Keratinocyte (primary cell): ENCODE results near the gene IHH.

Source experiments
- EZH2 ChIP-seq: IDR thresholded peaks from one replicate; pipeline ENCODE4 v1.6.1; 2012; ENCODE audit warnings: inconsistent platforms, mild to moderate bottlenecking, low read length, moderate library complexity
- TF ChIP-seq, protein P1 (sequence below), 3 experiments: IDR thresholded peaks in 1 of 3; conservative IDR thresholded peaks in 1 of 3; optimal IDR thresholded peaks in 1 of 3; 2 replicates in 2 of 3; 3 replicates in 1 of 3; pipeline versions ENCODE3 to v1.5.1; 2011; ENCODE audit warnings: low read length in 3 of 3, mild to moderate bottlenecking in 3 of 3, moderate library complexity in 2 of 3, control low read depth in 1 of 3, inconsistent platforms in 1 of 3; ENCODE audit not compliant: insufficient read depth in 2 of 3; ENCODE audit errors: extremely low read depth in 1 of 3

DNA sequence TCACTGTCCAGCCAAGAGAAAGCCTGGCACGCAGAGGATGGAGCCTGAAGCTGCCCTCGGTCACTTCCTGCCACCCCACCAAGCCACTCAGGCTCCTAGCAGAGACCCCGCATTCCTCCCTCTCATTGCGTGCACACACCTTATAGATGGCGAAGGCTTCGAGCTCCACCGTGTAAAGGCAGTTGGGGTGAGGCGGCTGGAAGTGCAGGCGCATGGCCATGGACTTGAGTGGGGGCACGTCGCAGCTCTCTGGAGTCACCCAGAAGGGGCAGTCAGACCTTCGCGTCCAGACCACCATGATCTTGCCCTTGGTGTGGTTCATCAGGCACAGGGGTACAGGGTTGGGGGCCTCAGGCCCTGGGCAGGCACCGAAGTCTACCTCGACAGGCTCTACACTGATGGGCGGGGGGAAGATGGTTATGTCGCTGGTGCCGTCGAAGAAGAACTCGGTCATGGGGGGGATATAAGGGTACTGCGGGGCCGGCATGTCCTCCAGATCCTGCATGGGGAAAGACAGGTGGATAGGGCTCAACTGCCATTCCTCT lies 33.1 kb downstream of the IHH start:
- TF ChIP-seq, protein P1, sequence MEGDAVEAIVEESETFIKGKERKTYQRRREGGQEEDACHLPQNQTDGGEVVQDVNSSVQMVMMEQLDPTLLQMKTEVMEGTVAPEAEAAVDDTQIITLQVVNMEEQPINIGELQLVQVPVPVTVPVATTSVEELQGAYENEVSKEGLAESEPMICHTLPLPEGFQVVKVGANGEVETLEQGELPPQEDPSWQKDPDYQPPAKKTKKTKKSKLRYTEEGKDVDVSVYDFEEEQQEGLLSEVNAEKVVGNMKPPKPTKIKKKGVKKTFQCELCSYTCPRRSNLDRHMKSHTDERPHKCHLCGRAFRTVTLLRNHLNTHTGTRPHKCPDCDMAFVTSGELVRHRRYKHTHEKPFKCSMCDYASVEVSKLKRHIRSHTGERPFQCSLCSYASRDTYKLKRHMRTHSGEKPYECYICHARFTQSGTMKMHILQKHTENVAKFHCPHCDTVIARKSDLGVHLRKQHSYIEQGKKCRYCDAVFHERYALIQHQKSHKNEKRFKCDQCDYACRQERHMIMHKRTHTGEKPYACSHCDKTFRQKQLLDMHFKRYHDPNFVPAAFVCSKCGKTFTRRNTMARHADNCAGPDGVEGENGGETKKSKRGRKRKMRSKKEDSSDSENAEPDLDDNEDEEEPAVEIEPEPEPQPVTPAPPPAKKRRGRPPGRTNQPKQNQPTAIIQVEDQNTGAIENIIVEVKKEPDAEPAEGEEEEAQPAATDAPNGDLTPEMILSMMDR (optimal IDR thresholded peaks at IDR 0.05 in 1 of 3, IDR thresholded peaks at IDR 0.05 in 1 of 3, conservative IDR thresholded peaks at IDR 0.05 in 1 of 3; ENCODE audit: extremely low read depth in 1 of 3, insufficient read depth in 2 of 3, low read length in 3 of 3): no peak
- no peak for TF ChIP-seq EZH2
